ENCODE data around the gene OOSP3.

GRCh38 chr11:59878575-59878974, at the start of gene OOSP3:
- TF ChIP-seq EP300 (IDR thresholded peaks at IDR 0.05; ENCODE audit: borderline replicate concordance in 1 of 2, low read depth in 1 of 2, low read length in 1 of 2) = no peak
- TF ChIP-seq CTCF (IDR thresholded peaks at IDR 0.05) = no peak
- no peak for TF ChIP-seq NRF1 (IDR thresholded peaks at IDR 0.05; ENCODE audit: low read depth, low read length)
- no peak for TF ChIP-seq EZH2phosphoT487 (IDR thresholded peaks at IDR 0.05; ENCODE audit: borderline replicate concordance, low read depth)
